HG03565 (cell line): Measurements from ENCODE around the gene CLIC1.
"Not testable (repeated sequence)": the region's sequence is repeated elsewhere in the genome, so short reads cannot be mapped to it uniquely, and the experiment has no call there.

Experiments
- ATAC-seq: cut with Tn5 transposase; IDR thresholded peaks from one replicate; pipeline ENCODE4 v1.9.1; 2021; ENCODE audit warnings: mild to moderate bottlenecking, moderate library complexity; ENCODE audit not compliant: unreplicated experiment

Gene CLIC1

DNA sequence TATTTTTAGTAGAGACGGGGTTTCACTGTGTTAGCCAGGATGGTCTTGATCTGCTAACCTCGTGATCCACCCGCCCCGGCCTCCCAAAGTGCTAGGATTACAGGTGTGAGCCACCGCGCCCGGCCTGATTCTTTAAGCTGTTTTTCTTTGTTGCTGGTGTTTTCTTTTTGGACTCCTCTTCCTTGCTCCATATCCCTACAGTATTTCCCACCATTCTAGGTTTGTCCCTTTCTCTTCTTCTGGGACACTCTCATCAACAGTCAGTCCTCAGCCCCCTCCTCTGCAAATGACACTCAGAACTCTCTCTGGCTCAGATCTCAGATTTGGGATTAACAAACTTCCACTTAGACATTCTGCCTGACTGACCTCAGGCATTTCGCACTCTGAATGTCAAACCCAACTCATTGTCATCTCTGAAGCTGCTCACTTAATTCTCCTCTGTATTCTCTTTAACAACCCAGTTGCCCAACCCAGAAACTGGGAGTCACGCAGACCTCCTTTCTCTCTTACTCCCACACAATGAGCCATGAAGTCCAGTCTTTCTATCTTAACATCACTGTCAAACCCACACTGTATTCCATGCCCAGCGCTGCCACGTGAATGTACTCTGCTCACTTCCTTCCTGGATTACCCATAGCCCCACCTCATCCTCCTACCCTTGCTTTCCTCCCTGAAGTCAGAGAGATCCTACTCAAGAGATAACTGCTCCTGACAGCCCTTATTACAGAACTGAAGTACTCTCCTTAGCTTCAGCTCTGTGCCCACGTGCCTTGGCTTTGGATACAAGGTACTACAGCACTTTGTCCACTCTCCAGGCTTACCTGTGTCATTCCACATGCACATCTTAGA lies 10.6 kb downstream of the CLIC1 start:
- no peak for ATAC-seq

DNA sequence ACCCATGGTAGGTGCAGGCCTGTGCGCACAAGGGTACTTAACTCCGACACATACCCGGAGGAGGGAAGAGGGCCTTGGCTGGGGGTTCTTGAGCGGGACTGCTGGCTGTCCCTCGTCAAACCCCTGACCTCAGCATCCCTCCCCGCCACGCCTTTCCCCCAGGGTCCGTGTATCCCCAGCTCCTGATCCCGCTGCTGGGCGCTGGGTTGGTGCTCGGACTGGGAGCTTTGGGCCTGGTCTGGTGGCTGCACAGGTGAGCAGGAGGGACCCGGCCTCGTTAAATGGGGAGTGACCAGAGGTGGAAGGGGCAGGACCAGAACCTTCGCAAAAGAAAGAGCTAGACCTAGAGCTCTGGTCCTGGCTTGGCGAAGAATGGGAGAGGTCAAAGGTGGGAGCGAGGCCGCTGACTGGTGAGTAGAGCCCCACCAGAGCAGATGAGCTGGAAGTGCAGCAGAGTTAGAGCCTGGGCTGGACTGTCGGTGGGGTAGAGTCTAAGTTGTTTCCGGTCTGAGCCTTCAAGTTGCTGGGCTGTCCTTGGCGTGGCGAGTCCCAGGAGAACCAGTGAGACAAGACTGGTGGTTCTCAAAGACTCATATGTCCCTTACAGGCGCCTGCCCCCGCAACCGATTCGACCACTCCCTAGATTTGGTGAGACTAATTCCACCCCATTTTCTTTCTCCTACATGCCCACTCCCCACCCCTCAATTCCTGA lies 12.2 kb downstream of the CLIC1 start:
- ATAC-seq, result no peak

DNA sequence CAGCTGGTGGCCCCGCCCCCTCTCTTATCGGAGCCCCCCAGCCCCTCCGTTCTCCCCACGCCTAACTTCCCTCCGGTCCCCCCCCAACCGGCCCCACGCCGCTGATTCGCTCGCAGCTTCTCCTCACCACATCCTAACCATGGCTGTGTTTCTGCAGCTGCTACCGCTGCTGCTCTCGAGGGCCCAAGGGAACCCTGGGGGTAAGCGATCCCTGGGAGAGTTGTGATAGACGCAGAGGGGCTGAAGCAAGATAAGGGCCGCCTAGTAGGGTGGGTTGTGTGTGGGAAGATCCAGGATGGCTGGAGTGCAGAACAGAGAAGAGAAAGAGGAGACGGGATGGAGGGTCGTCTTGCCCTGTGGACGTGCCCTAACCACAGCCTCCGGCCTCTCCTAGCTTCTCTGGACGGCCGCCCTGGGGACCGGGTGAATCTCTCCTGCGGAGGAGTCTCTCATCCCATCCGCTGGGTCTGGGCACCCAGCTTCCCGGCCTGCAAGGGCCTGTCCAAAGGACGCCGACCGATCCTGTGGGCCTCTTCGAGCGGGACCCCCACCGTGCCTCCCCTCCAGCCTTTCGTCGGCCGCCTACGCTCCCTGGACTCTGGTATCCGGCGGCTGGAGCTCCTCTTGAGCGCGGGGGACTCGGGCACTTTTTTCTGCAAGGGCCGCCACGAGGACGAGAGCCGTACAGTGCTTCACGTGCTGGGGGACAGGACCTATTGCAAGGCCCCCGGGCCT lies 12.9 kb downstream of the CLIC1 start, which contains the start of gene MPIG6B:
Gene MPIG6B (plus strand): TSS at position 129 of the 735 bp plus-strand sequence. CDS start 11 bp downstream, at position 140.
- ATAC-seq, result no peak

GRCh38 chr6:31722173-31722572 lies 14.2 kb downstream of the CLIC1 start:
- ATAC-seq, result no peak

GRCh38 chr6:31721351-31722020 lies 14.8 kb downstream of the CLIC1 start, which contains the start of gene LY6G6C:
Gene LY6G6C (minus strand): TSS chr6:31721746. CDS start chr6:31721679, 67 bp downstream.
- ATAC-seq, result no peak

- no peak for ATAC-seq
Observed at GRCh38 chr6:31720196-31720770, 16.0 kb downstream of the CLIC1 start.

DNA sequence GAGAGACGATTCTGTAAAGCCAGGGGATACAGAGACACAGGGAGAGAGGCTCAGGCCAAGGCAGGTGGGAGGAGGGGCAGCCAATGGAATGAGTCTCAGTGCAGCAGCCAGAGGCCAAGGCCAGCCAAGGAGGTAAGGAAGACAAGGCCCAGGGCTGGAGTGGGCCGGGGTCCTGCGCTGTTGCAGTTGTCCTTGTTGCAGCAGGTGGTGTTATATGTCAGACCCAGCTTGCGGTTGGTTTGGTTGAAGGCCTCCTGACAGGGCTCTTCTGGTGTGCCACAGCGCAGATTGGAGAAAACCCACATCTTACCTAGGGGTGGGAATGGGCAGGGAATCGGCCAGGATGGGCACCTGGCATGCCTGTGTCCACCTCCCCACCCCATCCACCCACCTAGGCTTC lies 17.3 kb downstream of the CLIC1 start:
- ATAC-seq, result no peak

GRCh38 chr6:31718265-31718664 lies 18.1 kb downstream of the CLIC1 start:
- ATAC-seq, result no peak

DNA sequence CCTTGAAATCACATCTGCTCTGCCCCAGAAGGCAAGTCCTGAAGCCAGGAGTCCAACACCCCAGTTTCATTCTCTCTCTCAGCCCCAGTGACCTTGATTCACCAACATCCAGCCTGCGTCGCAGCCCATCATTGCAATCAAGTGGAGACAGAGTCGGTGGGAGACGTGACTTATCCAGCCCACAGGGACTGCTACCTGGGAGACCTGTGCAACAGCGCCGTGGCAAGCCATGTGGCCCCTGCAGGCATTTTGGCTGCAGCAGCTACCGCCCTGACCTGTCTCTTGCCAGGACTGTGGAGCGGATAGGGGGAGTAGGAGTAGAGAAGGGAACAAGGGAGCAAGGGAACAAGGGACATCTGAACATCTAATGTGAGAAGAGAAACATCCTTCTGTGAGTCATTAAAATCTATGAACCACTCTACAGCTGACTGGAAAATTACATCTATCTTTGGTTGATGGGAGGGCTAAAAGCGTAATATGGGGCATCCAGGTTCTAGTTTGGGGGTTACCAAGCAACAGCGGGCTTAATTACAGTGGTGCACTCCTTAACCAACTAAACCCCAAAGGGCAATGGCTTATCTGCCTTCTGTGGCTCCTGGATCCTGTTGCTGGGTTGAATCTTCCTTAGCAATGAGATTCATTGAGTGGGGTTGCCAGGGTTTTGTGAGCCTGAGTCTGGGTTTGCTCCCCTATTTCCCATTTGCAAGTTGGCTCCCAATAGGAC lies 18.7 kb downstream of the CLIC1 start:
- ATAC-seq, result no peak

GRCh38 chr6:31715022-31715958 lies 21.0 kb downstream of the CLIC1 start, which contains the start of gene LY6G6D:
Gene LY6G6D (plus strand): TSS chr6:31715348. CDS start chr6:31715356, 8 bp downstream.
- ATAC-seq, result no peak

GRCh38 chr6:31713991-31714684 lies 22.2 kb downstream of the CLIC1 start:
- no peak for ATAC-seq

GRCh38 chr6:31713465-31713864 lies 22.9 kb downstream of the CLIC1 start:
- ATAC-seq, result no peak

DNA sequence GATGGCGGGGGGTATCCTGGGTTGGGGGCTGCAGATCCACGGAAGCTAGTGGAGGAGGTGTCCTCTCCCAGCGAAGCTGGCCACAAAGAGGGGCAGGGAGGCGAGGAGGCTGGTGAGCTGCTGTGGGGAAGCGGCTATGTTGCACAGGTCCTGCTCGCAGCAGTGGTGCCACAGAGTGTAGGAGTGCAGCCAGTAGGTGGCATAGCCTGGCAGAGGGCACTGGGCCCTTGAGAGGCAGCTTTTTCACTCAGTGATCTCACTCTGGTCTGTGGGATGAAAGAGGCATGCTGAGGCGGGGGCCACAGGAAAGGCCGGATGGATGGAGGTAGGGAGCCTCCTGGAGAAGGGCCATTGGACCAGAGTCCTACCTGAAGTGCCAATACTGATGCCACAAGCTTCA lies 24.0 kb downstream of the CLIC1 start:
- no peak for ATAC-seq

- ATAC-seq, result no peak
Observed at GRCh38 chr6:31711233-31711632, 25.1 kb downstream of the CLIC1 start.

DNA sequence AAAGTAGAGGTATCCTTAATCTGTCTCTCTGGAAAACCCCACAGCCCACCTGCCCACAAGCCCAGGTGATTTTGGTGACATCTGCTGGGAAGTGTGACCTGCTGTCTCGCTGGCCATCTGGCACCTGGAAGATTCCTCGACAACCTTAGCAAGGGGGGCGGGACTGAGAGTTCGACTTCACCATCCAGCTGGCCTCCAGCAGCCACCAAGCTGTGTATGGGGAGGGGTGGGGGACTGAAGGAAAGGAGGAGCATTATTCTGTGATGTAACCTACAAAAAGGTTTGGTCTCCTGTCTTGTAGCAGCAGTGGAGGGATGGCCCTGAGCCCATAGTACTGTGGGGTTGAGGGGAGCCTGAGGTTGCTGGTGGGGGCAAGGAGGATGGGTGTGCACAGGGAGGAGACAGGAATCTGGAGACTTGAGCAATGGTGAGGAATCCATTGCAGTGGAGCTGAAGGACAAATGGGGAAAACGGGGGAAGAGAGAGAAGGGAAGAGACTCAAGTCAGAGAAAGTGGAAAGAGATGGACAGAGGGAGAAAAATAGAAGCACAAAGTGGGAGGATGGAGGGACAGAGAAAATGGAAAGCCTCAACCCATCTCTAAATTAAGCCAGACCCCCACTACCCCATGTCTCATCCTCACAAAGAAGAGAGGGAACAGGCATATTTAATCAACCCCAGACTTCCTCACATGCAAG lies 25.7 kb downstream of the CLIC1 start:
- ATAC-seq, result no peak

DNA sequence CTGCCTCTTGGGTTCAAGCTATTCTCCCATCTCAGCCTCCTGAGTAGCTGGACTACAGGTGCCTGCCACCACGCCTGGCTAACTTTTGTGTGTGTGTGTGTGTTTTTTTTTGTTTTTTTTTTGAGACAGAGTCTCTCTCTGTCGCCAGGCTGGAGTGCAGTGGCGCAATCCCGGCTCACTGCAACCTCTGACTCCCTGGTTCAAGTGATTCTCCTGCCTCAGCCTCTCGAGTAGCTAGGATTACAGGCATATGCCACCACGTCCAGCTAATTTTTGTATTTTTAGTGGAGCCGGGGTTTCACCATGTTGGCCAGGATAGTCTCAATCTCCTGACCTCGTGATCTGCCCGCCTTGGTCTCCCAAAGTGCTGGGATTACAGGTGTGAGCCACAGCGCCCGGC lies 27.2 kb downstream of the CLIC1 start:
- ATAC-seq, result not testable (repeated sequence)

DNA sequence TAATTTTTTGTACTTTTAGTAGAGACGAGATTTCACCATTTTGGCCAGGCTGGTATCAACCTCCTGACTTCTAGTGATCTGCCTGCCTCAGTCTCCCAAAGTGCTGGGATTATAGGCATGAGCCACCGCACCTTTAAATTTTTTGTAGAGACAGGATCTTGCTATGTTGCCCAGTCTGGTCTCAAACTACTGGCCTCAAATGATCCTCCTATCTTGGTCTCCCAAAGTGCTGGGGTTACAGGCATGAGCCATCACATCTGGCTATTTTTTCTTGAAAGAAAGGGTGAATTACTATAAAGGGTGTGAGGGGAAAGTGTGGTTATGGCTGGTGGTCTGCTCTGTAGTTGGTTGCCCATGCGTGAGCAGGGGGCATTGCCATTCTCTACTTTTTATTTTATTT lies 28.1 kb downstream of the CLIC1 start:
- no peak for ATAC-seq
